HG03025 (cell line): ENCODE measurements around the gene ASB3.
"Not testable (repeated sequence)": the region's sequence is repeated elsewhere in the genome, so short reads cannot be mapped to it uniquely, and the experiment has no call there.

ENCODE experiments used
- ATAC-seq: cut with Tn5 transposase; IDR thresholded peaks from one replicate; pipeline ENCODE4 v1.9.1; 2021; ENCODE audit warnings: mild to moderate bottlenecking, moderate library complexity; ENCODE audit not compliant: unreplicated experiment, low FRiP score

The ASB3 gene

GRCh38 chr2:53787614-53788289, 999 bp upstream of the ASB3 start:
- no peak for ATAC-seq

- ATAC-seq, result peak; percentile 12
These were observed 425 bp downstream of the ASB3 start for GRCh38 chr2:53786352-53786704.

GRCh38 chr2:53785366-53785765, 1.4 kb downstream of the ASB3 start:
- ATAC-seq, result no peak

GRCh38 chr2:53784436-53784835, 2.3 kb downstream of the ASB3 start:
- ATAC-seq, result no peak

GRCh38 chr2:53782676-53783075, 4.1 kb downstream of the ASB3 start:
- no peak for ATAC-seq

- no peak for ATAC-seq
These were observed 6.7 kb downstream of the ASB3 start for GRCh38 chr2:53780056-53780455.

GRCh38 chr2:53778536-53779162, 8.1 kb downstream of the ASB3 start:
- no peak for ATAC-seq

GRCh38 chr2:53777134-53777533, 9.6 kb downstream of the ASB3 start:
- no peak for ATAC-seq

GRCh38 chr2:53770264-53770663, 16.5 kb downstream of the ASB3 start:
- no peak for ATAC-seq

GRCh38 chr2:53769318-53769945, 17.3 kb downstream of the ASB3 start:
- ATAC-seq, result no peak

GRCh38 chr2:53768242-53768542, 18.6 kb downstream of the ASB3 start:
- peak; percentile 52 for ATAC-seq

GRCh38 chr2:53767405-53768241, 19.1 kb downstream of the ASB3 start, which contains the start of gene CHAC2:
TSS of gene CHAC2 (plus strand) at chr2:53767804. CDS start at chr2:53767887, 83 bp downstream.
- peak; percentile 93 for ATAC-seq

GRCh38 chr2:53765767-53766166, 21.0 kb downstream of the ASB3 start:
- ATAC-seq, result no peak

- ATAC-seq, result not testable (repeated sequence)
These were observed 29.5 kb downstream of the ASB3 start for GRCh38 chr2:53757206-53757605.

- no peak for ATAC-seq
These were observed 30.1 kb downstream of the ASB3 start for GRCh38 chr2:53756644-53757043.

- no peak for ATAC-seq
These were observed 31.6 kb downstream of the ASB3 start for GRCh38 chr2:53755121-53755520.

- no peak for ATAC-seq
These were observed 33.7 kb downstream of the ASB3 start for GRCh38 chr2:53753041-53753440.

GRCh38 chr2:53752385-53752784, 34.4 kb downstream of the ASB3 start:
- ATAC-seq, result no peak

GRCh38 chr2:53751728-53752127, 35.0 kb downstream of the ASB3 start:
- peak; percentile 78 for ATAC-seq

- ATAC-seq, result peak; percentile 45
These were observed 36.5 kb downstream of the ASB3 start for GRCh38 chr2:53750041-53750768.
